Thyroid gland (tissue), 4 donors: Measurements from ENCODE around the gene C7.

Experiments used
- CTCF ChIP-seq, 6 experiments: fragments of 200-600 bp in 3 of 6; fragments of 450-650 bp in 3 of 6; sonication (generic) in 3 of 6; IDR thresholded peaks; one replicate each; pipeline ENCODE4 v1.5.1; 2016 to 2019; ENCODE audit warnings: antibody characterized with exemption in 6 of 6, mild to moderate bottlenecking in 2 of 6, inconsistent platforms in 1 of 6, moderate library complexity in 1 of 6
- POLR2A ChIP-seq, 2 donors: fragments of 450-650 bp; IDR thresholded peaks; one replicate each; pipeline ENCODE4 v1.6.1; 2017; ENCODE audit warnings: antibody characterized with exemption in 2 of 2, mild to moderate bottlenecking in 2 of 2, moderate library complexity in 1 of 2

DNA sequence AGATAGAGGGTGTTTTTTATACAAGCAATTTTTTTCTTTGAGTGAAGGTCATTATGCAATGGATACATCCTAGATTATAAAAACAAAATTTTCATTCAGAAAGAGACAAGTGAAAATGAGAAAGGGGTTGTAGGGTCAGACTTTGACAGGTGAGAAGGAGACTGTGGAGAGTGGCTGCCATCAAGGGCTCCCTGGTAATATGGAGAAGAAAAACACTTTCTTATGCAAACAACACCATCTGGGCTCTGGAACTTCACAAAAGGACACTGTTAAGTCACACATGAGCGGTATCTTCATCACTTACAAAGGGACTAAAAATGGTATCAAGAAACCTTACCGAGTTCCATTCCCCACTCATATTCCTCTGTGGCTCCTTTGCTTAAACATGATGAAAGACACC, 23.5 kb downstream of the C7 start:
- no peak for TF ChIP-seq CTCF (IDR thresholded peaks at IDR 0.05)
- no peak for TF ChIP-seq POLR2A (IDR thresholded peaks at IDR 0.05)
